Measurements from ENCODE around the gene WHRN.

WHRN gene

DNA sequence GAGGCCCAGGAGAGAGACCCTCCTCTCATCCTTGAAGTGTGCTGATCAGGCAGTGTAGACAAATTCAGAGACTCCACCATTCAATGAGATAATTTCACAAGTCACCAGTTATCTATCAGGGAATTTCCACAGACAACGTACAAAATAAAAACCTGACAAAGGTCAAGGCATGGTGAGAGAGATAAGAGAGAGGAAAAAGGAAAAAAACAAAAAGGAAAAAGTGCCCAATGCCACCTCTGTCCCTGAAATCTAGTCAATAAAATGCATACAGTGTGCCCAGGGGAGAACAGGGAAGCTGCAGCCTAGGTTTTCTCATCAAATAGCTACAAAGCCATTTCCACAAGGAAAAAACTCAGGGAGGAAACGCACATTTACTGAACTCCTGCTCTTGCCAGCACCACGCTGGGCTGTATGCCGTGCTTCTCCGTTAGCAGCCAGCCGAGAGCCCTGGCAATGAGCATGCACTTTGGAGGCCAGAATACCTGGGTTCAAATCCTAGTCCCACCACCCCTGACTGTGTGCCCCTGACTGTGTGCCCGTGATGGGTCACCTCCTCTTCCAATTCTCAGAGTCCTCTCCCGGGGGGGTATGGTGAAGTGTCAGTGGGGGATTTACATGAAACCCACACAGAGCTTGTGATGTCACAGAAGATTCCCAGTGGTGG, 11.6 kb downstream of the WHRN start:
- in situ Hi-C loops (cut with HindIII; ENCODE audit: low sequenced_read_pairs), result loop anchor here (5.0 kb wide), 1 partner anchor 94 kb away; the partner anchor contains the start of gene ATP6V1G1
- no peak overlapping the region for H3K4me3 ChIP-seq (ENCODE audit: low read depth, low read length)
- TF ChIP-seq, protein P1, sequence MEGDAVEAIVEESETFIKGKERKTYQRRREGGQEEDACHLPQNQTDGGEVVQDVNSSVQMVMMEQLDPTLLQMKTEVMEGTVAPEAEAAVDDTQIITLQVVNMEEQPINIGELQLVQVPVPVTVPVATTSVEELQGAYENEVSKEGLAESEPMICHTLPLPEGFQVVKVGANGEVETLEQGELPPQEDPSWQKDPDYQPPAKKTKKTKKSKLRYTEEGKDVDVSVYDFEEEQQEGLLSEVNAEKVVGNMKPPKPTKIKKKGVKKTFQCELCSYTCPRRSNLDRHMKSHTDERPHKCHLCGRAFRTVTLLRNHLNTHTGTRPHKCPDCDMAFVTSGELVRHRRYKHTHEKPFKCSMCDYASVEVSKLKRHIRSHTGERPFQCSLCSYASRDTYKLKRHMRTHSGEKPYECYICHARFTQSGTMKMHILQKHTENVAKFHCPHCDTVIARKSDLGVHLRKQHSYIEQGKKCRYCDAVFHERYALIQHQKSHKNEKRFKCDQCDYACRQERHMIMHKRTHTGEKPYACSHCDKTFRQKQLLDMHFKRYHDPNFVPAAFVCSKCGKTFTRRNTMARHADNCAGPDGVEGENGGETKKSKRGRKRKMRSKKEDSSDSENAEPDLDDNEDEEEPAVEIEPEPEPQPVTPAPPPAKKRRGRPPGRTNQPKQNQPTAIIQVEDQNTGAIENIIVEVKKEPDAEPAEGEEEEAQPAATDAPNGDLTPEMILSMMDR (IDR thresholded peaks at IDR 0.05; ENCODE audit: low read depth, low read length, missing control alignments), result no peak
- DNase-seq (ENCODE audit: low read depth), result no peak

DNA sequence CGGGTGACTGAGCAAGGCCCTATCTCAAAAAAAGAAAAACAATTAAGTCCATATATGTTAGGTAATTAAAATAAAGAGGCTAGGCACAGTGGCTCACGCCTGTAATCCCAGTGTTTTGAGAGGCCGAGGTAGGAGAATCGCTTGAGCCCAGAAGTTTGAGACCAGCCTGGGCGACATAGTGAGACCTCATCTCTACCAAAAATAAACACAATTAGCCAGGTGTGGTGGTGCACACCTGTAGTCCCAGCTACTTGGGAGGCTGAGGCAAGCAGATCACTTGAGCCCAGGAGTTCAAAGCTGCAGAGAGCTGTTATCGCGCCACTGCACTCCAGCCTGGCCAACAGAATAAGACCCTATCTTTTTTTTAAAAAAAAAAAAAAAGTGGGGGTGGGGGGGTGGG, 12.3 kb downstream of the WHRN start:
- H3K4me3 ChIP-seq (ENCODE audit: low read depth, low read length), result no peak overlapping the region
- TF ChIP-seq, protein P1 (IDR thresholded peaks at IDR 0.05; ENCODE audit: low read depth, low read length, missing control alignments), result no peak
- in situ Hi-C loops (cut with HindIII; ENCODE audit: low sequenced_read_pairs), result loop anchor here (5.0 kb wide), 1 partner anchor 94 kb away; the partner anchor contains the start of gene ATP6V1G1
- DNase-seq (ENCODE audit: low read depth), result no peak

DNA sequence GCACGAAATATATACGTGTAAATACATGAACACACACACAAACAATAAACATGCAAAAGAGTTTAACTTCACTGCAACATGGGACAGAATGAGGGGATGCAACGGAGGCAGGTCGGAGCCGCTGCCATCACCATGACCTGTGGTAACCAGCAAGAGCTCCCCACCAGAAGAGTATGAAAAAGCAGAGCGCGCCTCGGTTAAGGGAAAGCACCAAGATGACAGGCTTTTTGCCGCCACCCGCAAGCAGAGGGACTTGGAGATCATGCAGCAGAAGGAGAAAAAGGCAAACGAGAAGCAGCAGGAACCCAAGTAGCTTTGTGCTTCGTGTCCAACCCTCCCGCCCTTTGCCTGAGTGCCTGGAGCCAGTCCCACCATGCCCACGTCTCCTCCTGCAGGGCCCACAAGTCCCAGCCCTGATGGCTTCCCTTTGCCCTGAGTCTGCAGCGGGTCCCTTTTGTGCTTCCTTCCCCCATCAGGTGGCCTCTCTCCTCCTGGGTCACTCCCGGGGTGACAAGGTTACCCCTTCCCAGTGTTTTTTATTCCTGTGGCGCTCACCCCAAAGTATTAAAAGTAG, 13.8 kb downstream of the WHRN start:
- in situ Hi-C loops (cut with HindIII; ENCODE audit: low sequenced_read_pairs), result loop anchor here (5.0 kb wide), 1 partner anchor 96 kb away; the partner anchor contains the start of gene ATP6V1G1
- H3K4me3 ChIP-seq (ENCODE audit: low read depth, low read length), result no peak overlapping the region
- no peak for DNase-seq (ENCODE audit: low read depth)
- TF ChIP-seq, protein P1 (IDR thresholded peaks at IDR 0.05; ENCODE audit: low read depth, low read length, missing control alignments), result no peak

DNA sequence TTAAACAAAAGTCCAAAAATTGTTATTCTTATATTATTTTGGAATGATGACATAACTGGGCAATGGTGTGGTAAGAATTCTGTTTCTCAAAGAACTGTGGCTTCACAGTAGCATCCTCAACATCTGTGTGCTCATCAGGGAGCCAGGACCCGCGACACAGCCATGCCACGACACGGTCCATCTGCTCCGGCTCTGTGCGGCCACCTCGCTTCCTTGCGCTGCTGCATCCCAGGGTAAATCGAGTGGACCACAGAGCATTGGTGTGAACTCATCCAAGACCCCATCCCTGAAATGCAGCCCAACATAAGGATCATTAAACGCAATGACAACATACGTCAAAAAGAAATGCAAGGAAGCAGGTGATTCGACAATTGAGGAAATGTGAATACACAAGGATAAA, 15.3 kb downstream of the WHRN start:
- DNase-seq (ENCODE audit: low read depth), result no peak
- in situ Hi-C loops (cut with HindIII; ENCODE audit: low sequenced_read_pairs), result loop anchor here (5.0 kb wide), 1 partner anchor 97 kb away; the partner anchor contains the start of gene ATP6V1G1
- TF ChIP-seq, protein P1 (IDR thresholded peaks at IDR 0.05; ENCODE audit: low read depth, low read length, missing control alignments), result no peak
- no peak overlapping the region for H3K4me3 ChIP-seq (ENCODE audit: low read depth, low read length)

DNA sequence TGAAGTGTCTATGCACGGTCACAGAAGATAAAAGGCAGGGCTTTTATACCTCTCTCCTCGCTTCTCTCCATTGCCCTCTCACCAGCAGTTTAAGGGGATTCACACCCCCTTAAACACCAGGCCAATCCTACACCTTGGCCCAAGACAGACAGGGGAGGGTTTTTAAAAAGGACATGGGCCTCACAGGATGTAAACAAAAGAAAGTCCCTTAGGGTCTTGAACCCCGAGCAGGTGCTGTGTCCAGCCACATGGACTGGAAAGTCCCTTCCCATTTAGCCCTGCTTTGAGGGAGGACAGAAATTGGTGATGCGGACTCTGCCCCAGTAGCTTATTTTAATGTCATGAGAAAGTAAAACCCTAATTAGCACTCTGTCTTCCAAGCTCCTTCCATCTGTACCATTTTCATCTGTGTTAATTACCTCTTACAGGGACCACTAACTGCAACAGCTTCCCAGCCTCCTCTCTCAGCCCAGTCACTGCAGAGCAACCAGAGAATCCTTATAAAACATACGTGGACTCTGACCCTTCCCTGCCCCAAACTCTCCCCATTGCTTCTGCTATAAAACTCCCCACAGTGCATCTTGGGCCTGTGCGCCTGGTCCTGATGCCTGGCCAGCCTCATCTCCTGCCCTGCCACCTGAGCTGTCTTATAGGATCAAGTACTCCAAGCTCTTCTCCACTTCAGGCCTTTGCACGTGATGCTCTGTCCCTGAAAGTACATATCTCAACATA, 16.7 kb downstream of the WHRN start:
- no peak for DNase-seq (ENCODE audit: low read depth)
- no peak overlapping the region for H3K4me3 ChIP-seq (ENCODE audit: low read depth, low read length)
- in situ Hi-C loops (cut with HindIII; ENCODE audit: low sequenced_read_pairs), result no loop called here
- TF ChIP-seq, protein P1 (IDR thresholded peaks at IDR 0.05; ENCODE audit: low read depth, low read length, missing control alignments), result no peak

DNA sequence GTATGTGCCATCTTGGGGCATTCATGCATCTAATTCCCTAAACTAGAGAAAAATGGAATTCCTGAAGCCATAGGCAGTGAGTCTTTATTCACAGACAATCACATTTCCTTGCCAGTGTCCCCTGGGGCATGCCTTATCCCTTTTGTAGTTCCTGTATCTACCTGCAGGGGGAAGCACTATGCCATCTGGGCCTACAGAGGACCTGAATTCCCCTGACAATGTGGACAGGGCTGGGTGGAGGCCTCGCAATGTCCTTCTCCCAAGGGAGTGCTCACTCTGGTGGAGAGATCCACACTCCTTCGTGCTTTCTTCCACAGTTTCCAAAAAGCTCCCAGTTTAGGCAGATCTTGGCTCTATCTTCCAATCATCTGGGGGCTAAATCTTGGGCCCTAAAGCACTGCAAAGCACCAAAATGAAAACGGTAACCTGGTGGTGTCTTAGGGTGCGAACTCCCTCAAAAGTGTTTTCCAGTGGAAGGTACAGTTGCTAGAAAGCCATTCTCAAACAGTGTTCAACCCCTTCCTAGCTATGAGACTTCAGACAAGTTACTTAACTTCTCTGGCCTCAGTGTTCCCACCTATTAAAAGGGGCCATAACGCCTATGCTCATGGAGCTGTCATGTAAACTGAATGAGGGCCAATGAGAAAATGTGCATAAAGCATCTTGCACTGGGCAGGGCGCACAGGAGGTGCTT, 17.5 kb downstream of the WHRN start:
- TF ChIP-seq, protein P1 (IDR thresholded peaks at IDR 0.05; ENCODE audit: low read depth, low read length, missing control alignments), result peak; percentile 93
- in situ Hi-C loops (cut with HindIII; ENCODE audit: low sequenced_read_pairs), result no loop called here
- DNase-seq (ENCODE audit: low read depth), result peak; percentile 62
- no peak overlapping the region for H3K4me3 ChIP-seq (ENCODE audit: low read depth, low read length)

Measured in astrocyte of the cerebellum (primary cell).